NCI-H128 (cell line): ENCODE results near the gene CNN3.

Source experiments
- DNase-seq: peaks from one replicate; lab custom pipeline; 2025; ENCODE audit not compliant: unreplicated experiment; lab: John Stamatoyannopoulos, UW

Gene CNN3

GRCh38 chr1:94888201-94888600 is 38.7 kb downstream of the CNN3 start:
- no peak for DNase-seq

DNA sequence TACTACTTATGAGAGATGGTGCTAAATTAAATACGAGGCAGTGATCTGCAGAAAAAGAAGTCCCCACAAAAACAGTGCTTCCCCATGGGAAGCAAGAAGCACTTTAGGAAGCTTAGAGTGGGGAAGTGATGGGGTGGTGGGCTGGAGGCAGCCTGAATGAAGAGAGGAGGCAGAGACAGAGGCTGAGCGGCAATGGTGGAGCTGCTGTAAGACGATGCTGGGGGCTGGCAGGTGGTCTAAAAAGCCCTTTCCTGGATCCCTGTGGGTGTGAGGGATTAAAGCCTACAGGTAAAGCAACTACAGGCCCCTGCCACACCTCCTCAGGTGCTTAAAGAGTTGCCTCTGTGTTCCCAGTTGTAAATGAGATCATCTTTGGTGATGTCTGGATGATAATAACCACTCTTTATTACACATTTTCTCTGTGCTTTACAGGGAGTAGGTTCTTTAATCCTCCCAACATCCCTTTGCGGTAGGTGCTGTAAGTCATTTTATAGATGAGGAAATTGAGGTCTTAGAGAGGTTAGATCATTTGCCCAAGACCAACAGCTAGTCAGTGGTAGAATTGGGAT is 39.2 kb downstream of the CNN3 start:
- DNase-seq: no peak

DNA sequence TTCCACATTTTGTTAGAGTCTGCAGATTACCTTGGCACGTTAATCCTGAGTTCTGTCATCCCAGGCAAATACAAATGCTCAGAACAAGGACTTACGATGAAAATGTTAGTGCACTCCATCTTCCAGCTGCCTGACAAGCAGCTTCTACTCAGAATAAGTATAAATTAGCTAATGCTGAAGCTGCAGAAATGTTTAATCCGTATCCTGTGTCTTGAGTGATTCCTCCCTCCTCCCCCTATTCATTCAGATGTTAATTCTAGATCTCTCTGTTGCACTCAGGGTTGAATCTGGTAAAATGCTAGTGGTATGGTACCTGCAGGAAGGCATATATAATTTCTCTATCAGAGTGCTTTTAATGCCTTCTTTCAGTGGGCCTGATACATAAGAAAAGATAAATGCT is 39.8 kb downstream of the CNN3 start:
- DNase-seq: no peak

- no peak for DNase-seq
Observed at GRCh38 chr1:94886361-94886760, 40.5 kb downstream of the CNN3 start.

GRCh38 chr1:94884507-94884906 is 42.4 kb downstream of the CNN3 start:
- DNase-seq: no peak

DNA sequence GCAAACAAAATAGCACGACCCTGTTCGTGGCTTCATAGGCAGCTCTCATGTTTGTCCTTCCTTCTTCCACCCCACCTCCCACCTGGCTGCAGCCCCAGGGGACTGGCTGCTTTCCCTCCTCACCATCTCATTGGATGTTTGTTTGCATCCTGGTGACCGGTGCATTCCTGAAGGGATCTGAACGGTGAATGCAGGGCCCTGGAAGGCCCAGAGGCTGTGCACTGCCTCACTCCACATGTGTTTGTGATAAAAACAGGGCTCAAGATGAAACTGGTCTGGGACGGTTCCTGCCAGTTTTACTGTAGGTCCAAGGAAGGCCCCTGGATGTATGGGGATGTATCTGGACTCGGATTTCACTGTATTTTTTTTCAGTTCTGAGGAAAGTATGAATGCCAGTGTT is 42.8 kb downstream of the CNN3 start:
- DNase-seq: no peak

DNA sequence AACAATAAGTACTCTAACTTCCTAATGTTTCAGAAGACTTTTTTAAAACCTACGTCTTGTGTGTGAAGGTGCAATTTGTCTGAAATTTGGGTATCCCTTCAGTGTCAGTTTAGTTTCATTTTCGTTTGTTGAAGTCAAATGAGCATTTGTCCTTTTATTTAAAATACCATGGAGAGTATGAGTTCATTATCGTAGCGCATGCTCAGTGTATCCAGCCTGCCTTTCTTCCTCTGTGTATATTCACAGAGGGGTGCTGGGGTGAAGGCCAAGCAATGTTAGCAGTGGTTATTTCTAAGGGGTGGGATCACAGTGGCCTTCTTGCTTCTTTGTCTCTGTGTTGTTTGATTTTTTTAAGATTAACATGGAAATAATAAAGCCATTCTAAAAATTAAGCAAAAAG is 43.2 kb downstream of the CNN3 start:
- no peak for DNase-seq

DNA sequence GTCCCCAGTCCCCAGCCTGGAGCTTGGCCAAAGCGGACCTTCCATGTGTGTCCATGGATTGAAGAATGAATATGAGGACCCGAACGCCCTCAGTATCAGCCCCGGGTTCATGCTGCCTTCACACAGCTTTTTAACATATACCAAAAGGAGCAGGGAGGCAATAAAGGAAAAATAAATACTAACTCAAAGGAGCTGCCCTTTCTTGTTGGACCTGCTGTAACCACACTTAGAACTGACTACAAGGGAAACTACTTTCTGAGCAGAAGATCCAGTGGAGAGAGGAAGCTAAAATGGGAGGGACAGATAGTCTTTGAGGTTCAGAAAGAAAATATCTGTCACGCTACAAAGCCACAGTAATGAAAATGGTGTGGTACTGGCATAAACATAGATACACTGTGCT is 48.6 kb downstream of the CNN3 start:
- no peak for DNase-seq

DNA sequence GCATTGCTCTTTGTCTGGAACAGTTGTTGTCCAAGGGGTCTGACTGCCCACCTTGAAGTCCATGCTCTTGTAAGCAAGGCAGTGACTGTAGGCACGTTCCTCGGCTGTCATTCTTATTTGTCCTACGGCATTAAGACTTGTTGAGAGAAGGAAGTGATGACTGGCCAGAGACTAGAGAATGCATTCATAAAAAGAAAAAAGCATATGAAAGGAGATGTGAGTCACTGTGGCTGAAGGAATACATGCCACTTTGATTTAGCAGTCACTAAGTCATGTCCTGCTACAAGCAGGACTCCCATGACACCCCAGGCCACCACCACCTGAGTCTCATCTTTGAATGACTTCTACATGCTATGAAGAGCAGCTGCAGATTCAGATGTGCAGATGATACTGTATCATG is 50.5 kb downstream of the CNN3 start:
- DNase-seq: no peak

DNA sequence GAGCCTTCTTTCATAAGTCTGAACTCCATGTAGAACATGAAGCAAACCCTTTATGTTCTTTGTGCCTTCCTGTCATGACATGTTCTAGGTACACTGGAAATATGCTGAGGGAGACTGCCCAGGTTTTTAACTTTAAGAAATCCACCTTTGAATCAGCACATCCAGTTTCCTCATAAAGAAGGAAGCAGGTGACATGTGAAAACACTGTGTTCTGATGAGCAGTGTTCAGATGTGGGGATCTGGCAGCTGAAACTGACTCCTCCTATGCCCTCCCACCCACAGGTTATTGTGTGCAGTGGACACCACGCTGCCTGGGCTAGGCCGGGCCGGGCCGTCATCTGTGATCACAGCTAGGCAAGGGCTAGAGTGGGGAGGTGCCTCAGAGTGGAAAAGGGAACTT is 51.1 kb downstream of the CNN3 start:
- DNase-seq: no peak

- no peak for DNase-seq
Observed at GRCh38 chr1:94874423-94874822, 52.5 kb downstream of the CNN3 start.

- peak; percentile 17 for DNase-seq
Observed at GRCh38 chr1:94873520-94874351, 53.2 kb downstream of the CNN3 start.

DNA sequence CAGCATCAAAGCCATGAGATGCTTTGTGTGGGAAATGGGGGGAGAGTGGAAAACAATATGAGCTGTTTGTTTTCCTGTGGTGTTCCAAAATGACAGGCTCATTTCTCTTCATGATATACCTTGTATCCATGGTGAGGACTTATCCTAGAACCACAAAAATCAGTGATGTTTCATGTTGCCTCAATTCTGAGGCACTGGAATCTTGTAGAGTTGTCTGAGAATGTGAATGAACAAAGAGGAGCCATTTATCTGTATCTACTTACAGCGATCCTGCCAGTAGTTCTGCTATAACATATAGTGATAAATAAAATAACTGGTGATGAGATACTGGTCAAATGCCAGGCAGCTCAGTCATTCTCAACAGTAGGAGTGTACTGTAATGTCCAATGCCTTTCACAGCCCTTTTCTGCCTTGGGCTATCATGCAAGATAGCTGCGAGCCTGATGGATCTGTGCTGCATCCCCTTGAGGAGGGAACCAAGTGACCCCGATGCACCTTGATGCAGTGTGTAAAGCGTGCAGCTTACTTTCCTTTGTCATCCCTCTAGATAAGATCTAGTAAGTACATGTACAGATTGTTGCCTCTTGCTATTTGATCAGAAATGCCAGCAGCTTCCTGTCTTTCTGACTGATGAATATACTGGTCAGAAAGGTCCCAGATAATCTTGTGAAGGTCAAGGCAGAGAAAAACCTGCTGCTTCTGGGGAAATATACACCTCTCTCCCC is 54.0 kb downstream of the CNN3 start:
- DNase-seq: no peak

GRCh38 chr1:94871031-94871430 is 55.9 kb downstream of the CNN3 start:
- DNase-seq: no peak

DNA sequence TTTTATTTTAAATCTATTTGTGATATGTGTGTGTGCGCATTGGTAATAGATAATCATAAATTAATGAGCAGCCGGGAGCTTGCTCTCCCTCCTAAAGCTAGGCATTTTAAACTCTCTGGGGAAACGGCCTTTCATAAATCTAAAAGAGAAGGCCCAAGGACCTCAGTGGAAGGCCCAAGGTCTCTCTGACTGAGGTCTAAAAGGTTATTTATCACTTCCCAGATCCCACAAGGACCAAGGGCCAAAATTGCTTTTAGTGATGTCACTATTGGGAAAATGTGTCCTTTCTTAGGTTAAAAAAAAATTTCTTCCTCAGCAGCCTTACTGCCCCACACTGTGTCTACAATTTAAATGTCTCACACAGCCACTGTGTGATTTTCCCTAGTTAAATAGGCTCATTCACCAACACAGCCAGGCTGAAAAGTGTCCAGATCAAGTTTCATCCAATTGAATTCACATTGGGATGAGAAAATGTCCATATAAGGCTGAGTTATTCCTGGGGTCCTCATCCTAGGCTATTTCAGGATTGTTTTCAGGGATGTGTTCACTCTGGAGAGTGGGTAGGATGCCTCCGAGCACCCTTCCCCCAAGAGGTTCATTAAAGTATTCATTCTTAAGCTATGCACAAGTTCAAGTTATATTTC is 60.6 kb downstream of the CNN3 start:
- DNase-seq: no peak

DNA sequence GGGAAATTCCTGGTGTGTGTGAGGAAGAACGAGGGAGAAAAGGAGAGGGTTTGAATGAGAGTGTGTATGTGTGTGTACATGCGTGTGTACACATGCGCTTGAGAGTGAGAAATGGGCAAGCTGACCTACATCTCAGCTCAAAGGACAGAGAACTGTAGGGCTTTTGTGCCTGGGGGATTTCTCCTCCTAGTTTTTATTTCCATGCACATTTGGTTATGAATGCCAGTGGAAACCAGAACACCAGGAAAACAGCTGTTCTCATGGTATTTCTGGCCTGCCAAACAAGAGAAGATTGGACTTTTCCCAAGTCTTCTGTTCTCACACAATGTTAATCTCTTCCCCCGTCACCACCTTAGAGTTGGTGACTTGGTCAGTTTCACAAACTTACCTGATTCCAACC is 61.5 kb downstream of the CNN3 start:
- no peak for DNase-seq

DNA sequence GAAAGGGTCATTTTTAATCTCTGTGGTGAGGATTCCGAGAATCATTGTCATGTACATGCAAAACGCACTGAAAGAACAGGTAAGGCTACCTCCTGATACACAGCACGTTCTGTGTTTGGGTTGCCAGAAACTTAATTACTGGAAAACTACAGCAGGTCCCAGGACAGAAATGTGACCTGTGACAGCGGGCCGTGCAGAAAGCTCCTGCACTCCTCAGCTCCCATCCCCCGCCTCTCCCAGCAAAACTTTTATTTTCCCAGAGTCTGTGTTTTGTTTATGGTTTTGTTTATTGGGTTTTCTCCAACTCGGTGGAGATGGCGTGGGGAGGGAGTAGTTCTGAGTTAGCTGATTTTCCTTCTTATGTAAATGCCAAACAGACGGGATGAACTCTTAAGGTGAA is 62.1 kb downstream of the CNN3 start:
- DNase-seq: no peak

- no peak for DNase-seq
Observed at GRCh38 chr1:94863919-94864318, 63.0 kb downstream of the CNN3 start.

GRCh38 chr1:94863297-94863911 is 63.5 kb downstream of the CNN3 start:
- no peak for DNase-seq

DNA sequence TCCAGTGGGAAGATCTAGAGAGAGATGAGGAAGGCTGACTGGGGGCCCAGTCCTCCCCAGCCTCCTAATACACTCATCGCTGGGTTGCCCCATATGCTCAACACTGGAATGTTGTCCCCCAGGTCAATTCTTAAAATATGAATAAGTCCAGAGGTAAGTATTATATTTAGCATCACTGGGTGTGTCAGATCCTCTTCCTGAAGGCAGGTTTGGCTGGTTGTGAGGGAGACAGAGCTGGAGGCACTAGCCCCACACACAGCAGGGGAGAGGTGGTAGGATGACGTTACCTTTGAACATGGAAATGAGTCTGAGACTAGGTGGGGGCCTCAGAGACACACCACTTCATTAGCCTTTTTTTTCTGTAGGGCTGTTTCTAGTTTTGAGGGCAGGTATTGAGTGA is 64.2 kb downstream of the CNN3 start:
- DNase-seq: no peak

DNA sequence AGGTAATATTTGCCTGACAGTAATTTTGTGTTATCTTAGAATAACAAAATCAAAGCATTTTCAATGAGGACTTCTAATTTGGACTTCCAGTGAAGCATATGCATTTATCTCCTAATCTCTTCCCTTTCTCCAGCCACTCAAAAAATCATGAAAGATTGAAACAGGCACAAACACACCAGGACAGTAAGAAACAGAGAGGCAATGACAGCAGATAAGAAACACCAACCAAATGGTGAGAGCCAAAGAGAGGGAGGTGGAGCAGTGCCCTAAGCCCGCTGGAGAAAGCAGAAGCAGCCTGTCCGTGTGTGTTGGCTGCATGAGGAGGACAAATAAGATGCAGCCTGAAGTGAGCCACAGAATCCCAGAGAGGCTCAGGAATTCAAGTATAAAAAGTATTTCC is 67.7 kb downstream of the CNN3 start:
- DNase-seq: no peak
